GM12878 (cell line): ENCODE results near the gene FGGY.

Experiments used
- BRCA1 ChIP-seq: IDR thresholded peaks from 2 replicates; pipeline ENCODE4 v1.6.1; 2011; ENCODE audit warnings: low read depth, low read length, improper control_type of control experiment
- EZH2 ChIP-seq: IDR thresholded peaks from 2 replicates; pipeline ENCODE4 v1.6.1; 2012; ENCODE audit warnings: low read depth, mild to moderate bottlenecking, control low read depth, inconsistent platforms, low read length, borderline replicate concordance; ENCODE audit not compliant: control insufficient read depth
- FOXM1 ChIP-seq: IDR thresholded peaks from 2 replicates; pipeline ENCODE4 v1.6.1; 2012; ENCODE audit warnings: low read depth, mild to moderate bottlenecking, inconsistent platforms, low read length, moderate library complexity
- JUNB ChIP-seq: IDR thresholded peaks from 2 replicates; pipeline ENCODE4 v1.6.1; 2016; ENCODE audit warnings: antibody characterized with exemption, mild to moderate bottlenecking
- NBN ChIP-seq: fragments of 450-650 bp; IDR thresholded peaks from 2 replicates; pipeline ENCODE4 v1.6.1; 2016
- POLR2A ChIP-seq: IDR thresholded peaks from 2 replicates; pipeline ENCODE4 v1.6.1; 2011; ENCODE audit warnings: low read depth, mild to moderate bottlenecking, low read length
- REST ChIP-seq: IDR thresholded peaks from 2 replicates; pipeline ENCODE4 v1.6.1; 2012; ENCODE audit warnings: mild to moderate bottlenecking, low read depth, low read length
- SIX5 ChIP-seq: IDR thresholded peaks from 2 replicates; pipeline ENCODE4 v1.6.1; 2011; ENCODE audit warnings: mild to moderate bottlenecking, low read depth, low read length, moderate library complexity; ENCODE audit not compliant: severe bottlenecking
- SMAD1 ChIP-seq: fragments of 450-650 bp; IDR thresholded peaks from 2 replicates; pipeline ENCODE4 v1.6.1; 2018; ENCODE audit warnings: mild to moderate bottlenecking, low read depth; ENCODE audit not compliant: partially characterized antibody
- STAT3 ChIP-seq: IDR thresholded peaks from 2 replicates; pipeline ENCODE4 v1.6.1; 2011; ENCODE audit warnings: low read depth, low read length, improper control_type of control experiment
- TARDBP ChIP-seq: IDR thresholded peaks from 2 replicates; pipeline ENCODE4 v1.6.1; 2016; ENCODE audit warnings: borderline replicate concordance
- USF2 ChIP-seq: IDR thresholded peaks from 2 replicates; pipeline ENCODE4 v1.6.1; 2011; ENCODE audit warnings: low read depth, low read length, improper control_type of control experiment, borderline replicate concordance
- TF ChIP-seq, protein P1 (sequence below), 3 experiments: IDR thresholded peaks in 2 of 3; conservative IDR thresholded peaks in 1 of 3; 2 replicates each; pipeline ENCODE4 v1.5.1; 2011; ENCODE audit warnings: low read depth in 3 of 3, low read length in 3 of 3, mild to moderate bottlenecking in 3 of 3, control low read depth in 2 of 3, moderate library complexity in 2 of 3, inconsistent platforms in 1 of 3, mixed read lengths in 1 of 3; ENCODE audit not compliant: control insufficient read depth in 2 of 3, insufficient read depth in 1 of 3; ENCODE audit errors: extremely low read depth in 1 of 3

DNA sequence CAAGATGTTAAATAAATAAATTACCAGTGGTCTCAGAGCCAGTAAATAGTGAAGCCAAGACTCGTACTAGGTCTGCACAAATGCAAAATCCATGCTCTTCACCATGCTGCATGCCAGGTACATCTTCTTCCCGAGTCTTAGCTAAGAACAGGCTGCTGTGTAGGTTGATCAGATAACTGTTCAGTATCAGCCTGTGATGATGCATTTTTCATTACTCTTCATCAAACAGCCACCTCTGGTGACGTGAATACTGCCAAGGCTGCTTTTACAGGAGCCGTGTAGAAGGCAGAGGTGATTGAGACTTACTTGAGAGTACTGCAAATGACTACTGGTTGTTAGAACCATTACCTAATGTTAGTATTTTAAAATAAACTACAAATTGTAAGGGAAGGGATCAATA, 478.6 kb downstream of the FGGY start:
- TF ChIP-seq JUNB (no peak), POLR2A (no peak), EZH2 (no peak), SMAD1 (no peak), USF2 (no peak), BRCA1 (no peak), REST (no peak), NBN (no peak), SIX5 (no peak), STAT3 (no peak), FOXM1 (no peak), TARDBP (no peak)
- TF ChIP-seq, protein P1, sequence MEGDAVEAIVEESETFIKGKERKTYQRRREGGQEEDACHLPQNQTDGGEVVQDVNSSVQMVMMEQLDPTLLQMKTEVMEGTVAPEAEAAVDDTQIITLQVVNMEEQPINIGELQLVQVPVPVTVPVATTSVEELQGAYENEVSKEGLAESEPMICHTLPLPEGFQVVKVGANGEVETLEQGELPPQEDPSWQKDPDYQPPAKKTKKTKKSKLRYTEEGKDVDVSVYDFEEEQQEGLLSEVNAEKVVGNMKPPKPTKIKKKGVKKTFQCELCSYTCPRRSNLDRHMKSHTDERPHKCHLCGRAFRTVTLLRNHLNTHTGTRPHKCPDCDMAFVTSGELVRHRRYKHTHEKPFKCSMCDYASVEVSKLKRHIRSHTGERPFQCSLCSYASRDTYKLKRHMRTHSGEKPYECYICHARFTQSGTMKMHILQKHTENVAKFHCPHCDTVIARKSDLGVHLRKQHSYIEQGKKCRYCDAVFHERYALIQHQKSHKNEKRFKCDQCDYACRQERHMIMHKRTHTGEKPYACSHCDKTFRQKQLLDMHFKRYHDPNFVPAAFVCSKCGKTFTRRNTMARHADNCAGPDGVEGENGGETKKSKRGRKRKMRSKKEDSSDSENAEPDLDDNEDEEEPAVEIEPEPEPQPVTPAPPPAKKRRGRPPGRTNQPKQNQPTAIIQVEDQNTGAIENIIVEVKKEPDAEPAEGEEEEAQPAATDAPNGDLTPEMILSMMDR (IDR thresholded peaks at IDR 0.05 in 2 of 3, conservative IDR thresholded peaks at IDR 0.05 in 1 of 3; ENCODE audit: control insufficient read depth in 2 of 3, extremely low read depth in 1 of 3, insufficient read depth in 1 of 3, low read depth in 3 of 3, low read length in 3 of 3): no peak
